Measurements from ENCODE around the gene ADGRD1. TPM values are rescaled to one million over a fixed set of nuclear protein-coding genes. Genes with fewer than 3 reads are reported as not detected.

The ADGRD1 gene
- total and polyA plus RNA-seq, 5 donors from 2014 or later, result 0.56 TPM; not detected in 4

GRCh38 chr12:130958557-130959140, 4.9 kb downstream of the ADGRD1 start:
- Histone ChIP-seq H3K27ac (ENCODE audit: insufficient read depth, low read length, poor library complexity, severe bottlenecking) (no peak overlapping the region), H3K4me1 (ENCODE audit: control insufficient read depth, insufficient read depth, low read length, poor library complexity, severe bottlenecking) (no peaks in the 10 kb centered on the region), H3K9me3 (ENCODE audit: control insufficient read depth in 2 of 2, low read length in 2 of 2) (no peaks in the 10 kb centered on the region), H3K4me3 (ENCODE audit: low read depth, low read length) (no peak overlapping the region), H3K36me3 (ENCODE audit: control insufficient read depth, insufficient read depth, low read length) (no peaks in the 10 kb centered on the region), H3K27me3 (ENCODE audit: control insufficient read depth, insufficient read depth, low read length) (no peaks in the 10 kb centered on the region)
- Mint-ChIP-seq H3K9me3 (peaks cover 0 to 3% (median 0%) of the 10 kb centered on the region in 7 donors), H3K4me3 (no peak overlapping the region), H3K4me1 (peaks cover 0 to 4% (median under 1%) of the 10 kb centered on the region in 4 donors), H3K36me3 (no peaks in the 10 kb centered on the region), H3K27me3 (peaks cover 11% of the 10 kb centered on the region), H3K27ac (peak overlapping the region in 1 of 3 donors; percentile 63)
- ATAC-seq (ENCODE audit: low read depth in 2 of 2) (no peak), DNase-seq (no peak)

GRCh38 chr12:130959632-130960031, 5.9 kb downstream of the ADGRD1 start:
- H3K4me3 ChIP-seq (ENCODE audit: low read depth, low read length), result no peak overlapping the region
- no peaks in the 10 kb centered on the region for H3K9me3 ChIP-seq (ENCODE audit: control insufficient read depth in 2 of 2, low read length in 2 of 2)
- Mint-ChIP-seq H3K27ac (no peak overlapping the region), H3K4me1 (peaks cover 0 to 4% (median 0%) of the 10 kb centered on the region in 4 donors), H3K9me3 (peaks cover 0 to 3% (median 0%) of the 10 kb centered on the region in 7 donors), H3K36me3 (no peaks in the 10 kb centered on the region), H3K4me3 (no peak overlapping the region), H3K27me3 (peaks cover 5% of the 10 kb centered on the region)
- DNase-seq (no peak), ATAC-seq (ENCODE audit: low read depth in 2 of 2) (no peak)
- no peaks in the 10 kb centered on the region for H3K4me1 ChIP-seq (ENCODE audit: control insufficient read depth, insufficient read depth, low read length, poor library complexity, severe bottlenecking)
- no peaks in the 10 kb centered on the region for H3K27me3 ChIP-seq (ENCODE audit: control insufficient read depth, insufficient read depth, low read length)
- H3K36me3 ChIP-seq (ENCODE audit: control insufficient read depth, insufficient read depth, low read length), result no peaks in the 10 kb centered on the region
- H3K27ac ChIP-seq (ENCODE audit: insufficient read depth, low read length, poor library complexity, severe bottlenecking), result no peak overlapping the region

GRCh38 chr12:130960058-130960457, 6.4 kb downstream of the ADGRD1 start:
- Mint-ChIP-seq H3K4me1 (peaks cover 0 to 4% (median 0%) of the 10 kb centered on the region in 4 donors), H3K9me3 (peaks cover 0 to 3% (median 0%) of the 10 kb centered on the region in 7 donors), H3K4me3 (no peak overlapping the region), H3K27ac (peak overlapping the region in 1 of 3 donors; percentile 14), H3K27me3 (peaks cover 4% of the 10 kb centered on the region), H3K36me3 (no peaks in the 10 kb centered on the region)
- no peaks in the 10 kb centered on the region for H3K36me3 ChIP-seq (ENCODE audit: control insufficient read depth, insufficient read depth, low read length)
- no peak for ATAC-seq (ENCODE audit: low read depth in 2 of 2)
- DNase-seq, result no peak
- H3K4me3 ChIP-seq (ENCODE audit: low read depth, low read length), result no peak overlapping the region
- no peaks in the 10 kb centered on the region for H3K27me3 ChIP-seq (ENCODE audit: control insufficient read depth, insufficient read depth, low read length)
- H3K27ac ChIP-seq (ENCODE audit: insufficient read depth, low read length, poor library complexity, severe bottlenecking), result no peak overlapping the region
- no peaks in the 10 kb centered on the region for H3K9me3 ChIP-seq (ENCODE audit: control insufficient read depth in 2 of 2, low read length in 2 of 2)
- H3K4me1 ChIP-seq (ENCODE audit: control insufficient read depth, insufficient read depth, low read length, poor library complexity, severe bottlenecking), result no peaks in the 10 kb centered on the region

GRCh38 chr12:130960787-130961186, 7.1 kb downstream of the ADGRD1 start:
- no peak overlapping the region for H3K4me3 ChIP-seq (ENCODE audit: low read depth, low read length)
- no peak for ATAC-seq (ENCODE audit: low read depth in 2 of 2)
- H3K4me1 ChIP-seq (ENCODE audit: control insufficient read depth, insufficient read depth, low read length, poor library complexity, severe bottlenecking), result no peaks in the 10 kb centered on the region
- Mint-ChIP-seq H3K27me3 (peaks cover 4% of the 10 kb centered on the region), H3K9me3 (peaks cover 0 to 3% (median 0%) of the 10 kb centered on the region in 7 donors), H3K27ac (no peak overlapping the region), H3K4me3 (no peak overlapping the region), H3K36me3 (no peaks in the 10 kb centered on the region), H3K4me1 (peaks cover 0 to 4% (median 0%) of the 10 kb centered on the region in 4 donors)
- no peaks in the 10 kb centered on the region for H3K9me3 ChIP-seq (ENCODE audit: control insufficient read depth in 2 of 2, low read length in 2 of 2)
- no peak overlapping the region for H3K27ac ChIP-seq (ENCODE audit: insufficient read depth, low read length, poor library complexity, severe bottlenecking)
- DNase-seq, result no peak
- no peaks in the 10 kb centered on the region for H3K27me3 ChIP-seq (ENCODE audit: control insufficient read depth, insufficient read depth, low read length)
- no peaks in the 10 kb centered on the region for H3K36me3 ChIP-seq (ENCODE audit: control insufficient read depth, insufficient read depth, low read length)

GRCh38 chr12:130961921-130962451, 8.3 kb downstream of the ADGRD1 start:
- Histone ChIP-seq H3K4me1 (ENCODE audit: control insufficient read depth, insufficient read depth, low read length, poor library complexity, severe bottlenecking) (no peaks in the 10 kb centered on the region), H3K36me3 (ENCODE audit: control insufficient read depth, insufficient read depth, low read length) (no peaks in the 10 kb centered on the region), H3K9me3 (ENCODE audit: control insufficient read depth in 2 of 2, low read length in 2 of 2) (no peaks in the 10 kb centered on the region), H3K27me3 (ENCODE audit: control insufficient read depth, insufficient read depth, low read length) (no peaks in the 10 kb centered on the region), H3K4me3 (ENCODE audit: low read depth, low read length) (no peak overlapping the region), H3K27ac (ENCODE audit: insufficient read depth, low read length, poor library complexity, severe bottlenecking) (no peak overlapping the region)
- Mint-ChIP-seq H3K9me3 (peaks cover 0 to 3% (median 0%) of the 10 kb centered on the region in 7 donors), H3K36me3 (no peaks in the 10 kb centered on the region), H3K27ac (no peak overlapping the region), H3K4me3 (no peak overlapping the region), H3K4me1 (peaks cover 0 to 4% (median 0%) of the 10 kb centered on the region in 4 donors), H3K27me3 (peaks cover 4% of the 10 kb centered on the region)
- DNase-seq (no peak), ATAC-seq (ENCODE audit: low read depth in 2 of 2) (no peak)

- Mint-ChIP-seq H3K36me3 (no peaks in the 10 kb centered on the region), H3K27me3 (peaks cover 4% of the 10 kb centered on the region), H3K4me1 (peaks cover 0 to 4% (median 0%) of the 10 kb centered on the region in 4 donors), H3K4me3 (no peak overlapping the region), H3K9me3 (peaks cover 0 to 3% (median 0%) of the 10 kb centered on the region in 7 donors), H3K27ac (no peak overlapping the region)
- ATAC-seq (ENCODE audit: low read depth in 2 of 2) (no peak), DNase-seq (no peak)
- no peaks in the 10 kb centered on the region for H3K27me3 ChIP-seq (ENCODE audit: control insufficient read depth, insufficient read depth, low read length)
- H3K27ac ChIP-seq (ENCODE audit: insufficient read depth, low read length, poor library complexity, severe bottlenecking), result no peak overlapping the region
- no peaks in the 10 kb centered on the region for H3K9me3 ChIP-seq (ENCODE audit: control insufficient read depth in 2 of 2, low read length in 2 of 2)
- no peaks in the 10 kb centered on the region for H3K36me3 ChIP-seq (ENCODE audit: control insufficient read depth, insufficient read depth, low read length)
- no peaks in the 10 kb centered on the region for H3K4me1 ChIP-seq (ENCODE audit: control insufficient read depth, insufficient read depth, low read length, poor library complexity, severe bottlenecking)
- no peak overlapping the region for H3K4me3 ChIP-seq (ENCODE audit: low read depth, low read length)
These were observed 11.5 kb downstream of the ADGRD1 start for GRCh38 chr12:130965214-130965613.

- peaks cover 0 to 3% (median 0%) of the 10 kb centered on the region in 7 donors for H3K9me3 Mint-ChIP-seq
- peaks cover 0 to 4% (median 0%) of the 10 kb centered on the region in 4 donors for H3K4me1 Mint-ChIP-seq
- H3K4me3 ChIP-seq (ENCODE audit: low read depth, low read length), result no peak overlapping the region
- H3K27me3 ChIP-seq (ENCODE audit: control insufficient read depth, insufficient read depth, low read length), result no peaks in the 10 kb centered on the region
- no peak overlapping the region for H3K27ac Mint-ChIP-seq
- no peak overlapping the region for H3K27ac ChIP-seq (ENCODE audit: insufficient read depth, low read length, poor library complexity, severe bottlenecking)
- H3K4me3 Mint-ChIP-seq, result no peak overlapping the region
- no peak for ATAC-seq (ENCODE audit: low read depth in 2 of 2)
- no peak for DNase-seq
- no peaks in the 10 kb centered on the region for H3K36me3 Mint-ChIP-seq
- no peaks in the 10 kb centered on the region for H3K9me3 ChIP-seq (ENCODE audit: control insufficient read depth in 2 of 2, low read length in 2 of 2)
- H3K36me3 ChIP-seq (ENCODE audit: control insufficient read depth, insufficient read depth, low read length), result no peaks in the 10 kb centered on the region
- H3K27me3 Mint-ChIP-seq, result peaks cover 1% of the 10 kb centered on the region
- H3K4me1 ChIP-seq (ENCODE audit: control insufficient read depth, insufficient read depth, low read length, poor library complexity, severe bottlenecking), result no peaks in the 10 kb centered on the region
These were observed 12.0 kb downstream of the ADGRD1 start for GRCh38 chr12:130965668-130966067.
